NCI-H2171 (cell line): ENCODE results near the gene MROH8.

Source experiments
- DNase-seq: peaks from one replicate; lab custom pipeline; 2025; lab: John Stamatoyannopoulos, UW

Gene MROH8

GRCh38 chr20:37178839-37179682 is at the start of gene MROH8, which contains the start of gene RPN2:
Gene MROH8, minus strand, starts transcription at chr20:37179548.
Gene RPN2, plus strand, starts transcription at chr20:37179330. Its CDS starts 27 bp downstream, at chr20:37179357.
- DNase-seq: peak; percentile 98

- no peak for DNase-seq
Observed at GRCh38 chr20:37228656-37229055, 49.3 kb upstream of the MROH8 start.

GRCh38 chr20:37228082-37228481 is 48.7 kb upstream of the MROH8 start:
- no peak for DNase-seq

GRCh38 chr20:37226889-37227288 is 47.5 kb upstream of the MROH8 start:
- no peak for DNase-seq

- DNase-seq: no peak
Observed at GRCh38 chr20:37225146-37225545, 45.8 kb upstream of the MROH8 start.

GRCh38 chr20:37223053-37223452 is 43.7 kb upstream of the MROH8 start:
- no peak for DNase-seq

GRCh38 chr20:37222086-37222485 is 42.7 kb upstream of the MROH8 start:
- no peak for DNase-seq

- no peak for DNase-seq
Observed at GRCh38 chr20:37220731-37221130, 41.4 kb upstream of the MROH8 start.

GRCh38 chr20:37219751-37220668 is 40.7 kb upstream of the MROH8 start:
- DNase-seq: no peak

- no peak for DNase-seq
Observed at GRCh38 chr20:37218976-37219375, 39.6 kb upstream of the MROH8 start.

GRCh38 chr20:37218441-37218840 is 39.1 kb upstream of the MROH8 start:
- DNase-seq: no peak

GRCh38 chr20:37209661-37210314 is 30.4 kb upstream of the MROH8 start:
- DNase-seq: no peak

- no peak for DNase-seq
Observed at GRCh38 chr20:37209193-37209592, 29.8 kb upstream of the MROH8 start.

GRCh38 chr20:37207171-37207570 is 27.8 kb upstream of the MROH8 start:
- no peak for DNase-seq

- DNase-seq: no peak
Observed at GRCh38 chr20:37205794-37206193, 26.4 kb upstream of the MROH8 start.

GRCh38 chr20:37205130-37205529 is 25.8 kb upstream of the MROH8 start:
- no peak for DNase-seq

- DNase-seq: no peak
Observed at GRCh38 chr20:37204056-37204455, 24.7 kb upstream of the MROH8 start.

GRCh38 chr20:37202267-37202943 is 23.1 kb upstream of the MROH8 start:
- DNase-seq: peak; percentile 3

- no peak for DNase-seq
Observed at GRCh38 chr20:37201827-37202162, 22.4 kb upstream of the MROH8 start.

- DNase-seq: no peak
Observed at GRCh38 chr20:37200926-37201826, 21.8 kb upstream of the MROH8 start.

GRCh38 chr20:37200376-37200775 is 21.0 kb upstream of the MROH8 start:
- DNase-seq: no peak
